Stimulated activated CD4-positive, alpha-beta T cell treated with anti-CD3 and anti-CD28 coated beads, Interleukin-12 subunit alpha, Interleukin-12 subunit beta, amount 100 ng/mL, for 24 hours (primary cell): ENCODE results near the gene LRRFIP2.
"Not testable (repeated sequence)": the region's sequence is repeated elsewhere in the genome, so short reads cannot be mapped to it uniquely, and the experiment has no call there.

Experiments used
- DNase-seq, 2 experiments: peaks; one replicate each; pipeline ENCODE4 v3.0.0-alpha.2; 2020; ENCODE audit warnings: low read depth in 2 of 2

Gene LRRFIP2

GRCh38 chr3:37067577-37067976 lies 106.8 kb downstream of the LRRFIP2 start:
- DNase-seq = no peak

DNA sequence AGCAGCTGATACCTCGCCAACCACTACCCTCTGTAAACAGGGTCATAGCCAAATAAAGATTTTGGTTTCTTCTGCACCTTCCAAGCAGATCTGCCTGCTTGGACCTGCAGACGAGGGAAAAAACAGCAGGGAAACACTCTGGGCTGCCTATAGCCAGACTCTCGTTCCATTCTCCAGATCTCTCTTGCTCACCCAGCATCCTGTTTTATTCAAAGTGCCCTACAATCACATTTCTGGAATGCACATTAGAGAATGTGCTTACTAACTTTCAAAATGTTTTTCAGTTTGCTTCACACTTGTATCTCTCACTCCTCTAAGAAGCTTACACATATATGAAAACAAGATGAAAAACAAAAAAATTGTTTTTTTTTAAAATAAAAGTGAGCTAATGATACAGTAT lies 109.6 kb downstream of the LRRFIP2 start:
- no peak for DNase-seq

- DNase-seq = no peak
Measured at GRCh38 chr3:37058117-37058516, 116.3 kb downstream of the LRRFIP2 start.

- no peak for DNase-seq
Measured at GRCh38 chr3:37056826-37057225, 117.6 kb downstream of the LRRFIP2 start.

DNA sequence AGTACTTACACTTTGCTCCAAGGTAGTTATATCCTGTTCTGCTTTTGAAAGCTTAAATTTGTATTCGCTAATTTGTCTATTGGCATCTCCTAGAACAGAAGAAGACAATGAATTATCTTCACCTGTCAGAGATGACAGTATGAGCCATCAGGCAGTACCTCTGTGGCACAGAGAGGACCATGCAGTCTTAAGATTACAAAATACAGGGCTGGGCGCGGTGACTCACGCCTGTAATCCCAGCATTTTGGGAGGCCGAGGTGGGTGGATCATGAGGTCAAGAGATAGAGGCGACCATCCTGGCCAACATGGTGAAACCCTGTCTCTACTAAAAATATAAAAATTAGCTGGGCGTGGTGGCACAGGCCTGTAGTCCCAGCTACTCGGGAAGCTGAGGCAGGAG lies 119.3 kb downstream of the LRRFIP2 start:
- not testable (repeated sequence) for DNase-seq

GRCh38 chr3:37054370-37054769 lies 120.0 kb downstream of the LRRFIP2 start:
- DNase-seq = no peak

- DNase-seq = no peak
Measured at GRCh38 chr3:37053753-37054152, 120.6 kb downstream of the LRRFIP2 start.

- DNase-seq = no peak
Measured at GRCh38 chr3:37053337-37053736, 121.0 kb downstream of the LRRFIP2 start.

- no peak for DNase-seq
Measured at GRCh38 chr3:37052860-37053259, 121.5 kb downstream of the LRRFIP2 start.

DNA sequence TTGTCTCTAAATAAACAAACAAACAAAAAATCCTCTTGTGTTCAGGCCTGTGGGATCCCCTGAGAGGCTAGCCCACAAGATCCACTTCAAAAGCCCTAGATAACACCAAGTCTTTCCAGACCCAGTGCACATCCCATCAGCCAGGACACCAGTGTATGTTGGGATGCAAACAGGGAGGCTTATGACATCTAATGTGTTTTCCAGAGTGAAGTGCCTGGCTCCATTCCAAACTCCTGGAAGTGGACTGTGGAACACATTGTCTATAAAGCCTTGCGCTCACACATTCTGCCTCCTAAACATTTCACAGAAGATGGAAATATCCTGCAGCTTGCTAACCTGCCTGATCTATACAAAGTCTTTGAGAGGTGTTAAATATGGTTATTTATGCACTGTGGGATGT lies 124.1 kb downstream of the LRRFIP2 start:
- DNase-seq = no peak

DNA sequence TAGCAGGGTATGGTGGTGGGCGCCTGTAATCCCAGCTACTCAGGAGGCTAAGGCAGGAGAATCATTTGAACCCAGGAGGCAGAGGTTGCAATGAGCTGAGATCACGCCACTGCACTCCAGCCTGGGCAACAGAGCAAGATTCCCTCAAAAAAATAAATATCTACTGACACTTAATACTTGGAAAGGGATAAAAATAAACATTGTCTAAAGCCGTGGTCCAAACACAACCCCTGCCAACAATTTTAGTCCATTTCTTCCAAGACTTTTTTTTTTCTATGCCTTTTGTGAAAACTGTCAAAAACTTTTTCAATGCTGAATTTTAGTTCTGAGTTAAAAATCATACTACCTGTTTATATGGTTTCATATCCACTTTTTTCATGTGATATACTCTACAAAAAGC lies 131.7 kb downstream of the LRRFIP2 start:
- not testable (repeated sequence) for DNase-seq

DNA sequence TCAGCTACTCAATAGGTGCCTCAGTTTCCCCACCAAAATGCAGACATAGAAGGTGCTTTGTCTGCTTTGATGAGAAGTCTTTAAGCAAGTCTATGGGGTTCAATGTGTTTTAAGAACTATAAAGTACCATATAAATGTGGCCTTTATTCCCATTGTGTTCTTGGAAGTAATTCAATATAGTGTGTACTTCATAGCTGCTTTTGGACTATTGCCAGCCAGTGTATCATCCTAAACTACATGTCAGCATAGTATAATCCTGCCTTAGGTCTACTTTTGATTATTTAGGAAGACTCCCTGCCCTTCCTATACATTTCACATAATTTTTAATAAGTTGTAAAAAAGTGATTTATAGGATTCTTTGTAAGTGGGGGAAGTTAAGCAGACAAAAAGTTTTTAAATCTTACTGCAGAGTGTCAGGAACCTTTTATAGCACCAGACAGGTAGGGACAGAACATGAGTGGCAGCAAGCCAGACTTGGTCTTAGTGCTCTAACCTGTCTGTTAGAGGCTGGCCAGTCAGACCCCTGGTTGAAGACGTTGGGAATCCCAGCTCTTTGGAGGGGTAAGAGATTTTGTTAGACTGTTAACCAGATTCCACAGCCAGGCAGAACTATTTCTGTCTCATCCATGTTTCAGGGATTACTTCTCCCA lies 132.7 kb downstream of the LRRFIP2 start:
- DNase-seq = no peak

DNA sequence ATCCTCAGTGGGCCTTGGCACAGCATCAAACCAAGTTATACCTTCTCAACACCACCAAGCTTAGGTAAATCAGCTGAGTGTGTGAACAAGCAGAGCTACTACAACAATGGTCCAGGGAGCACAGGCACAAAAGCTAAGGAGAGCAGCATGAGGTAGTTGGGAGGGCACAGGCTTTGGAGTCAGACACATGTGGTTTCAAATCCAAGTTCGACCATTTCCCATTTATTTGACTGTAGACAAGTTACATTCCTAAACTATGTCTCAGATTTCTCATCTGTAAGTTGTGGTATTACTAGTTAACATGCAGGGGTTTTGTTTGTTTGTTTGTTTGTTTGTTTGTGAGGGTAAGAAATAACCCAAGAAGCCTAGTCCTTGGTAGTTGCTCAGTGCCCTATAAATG lies 134.2 kb downstream of the LRRFIP2 start:
- DNase-seq = no peak

GRCh38 chr3:37039161-37039846 lies 135.1 kb downstream of the LRRFIP2 start:
- DNase-seq = no peak

- no peak for DNase-seq
Measured at GRCh38 chr3:37037352-37037751, 137.0 kb downstream of the LRRFIP2 start.

DNA sequence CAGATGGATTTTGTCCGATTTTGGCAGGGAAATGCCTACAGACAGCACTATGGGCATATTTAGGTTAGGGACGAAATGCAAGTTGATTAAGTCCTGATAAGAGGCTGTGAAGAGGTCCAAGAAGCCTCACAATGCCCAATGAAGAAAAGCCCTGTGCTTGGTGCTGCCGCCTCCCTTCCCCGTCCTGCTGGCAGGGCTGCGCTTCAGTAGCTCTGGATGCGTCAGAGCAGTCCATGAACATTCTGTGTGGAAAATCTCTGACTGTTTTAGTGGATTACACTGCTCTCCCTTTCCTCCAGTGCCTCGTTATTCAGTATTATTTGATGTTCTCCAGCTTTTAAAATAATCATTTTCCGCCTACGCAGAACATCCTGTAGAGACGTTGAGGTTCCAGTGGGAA lies 141.4 kb downstream of the LRRFIP2 start:
- DNase-seq = no peak

DNA sequence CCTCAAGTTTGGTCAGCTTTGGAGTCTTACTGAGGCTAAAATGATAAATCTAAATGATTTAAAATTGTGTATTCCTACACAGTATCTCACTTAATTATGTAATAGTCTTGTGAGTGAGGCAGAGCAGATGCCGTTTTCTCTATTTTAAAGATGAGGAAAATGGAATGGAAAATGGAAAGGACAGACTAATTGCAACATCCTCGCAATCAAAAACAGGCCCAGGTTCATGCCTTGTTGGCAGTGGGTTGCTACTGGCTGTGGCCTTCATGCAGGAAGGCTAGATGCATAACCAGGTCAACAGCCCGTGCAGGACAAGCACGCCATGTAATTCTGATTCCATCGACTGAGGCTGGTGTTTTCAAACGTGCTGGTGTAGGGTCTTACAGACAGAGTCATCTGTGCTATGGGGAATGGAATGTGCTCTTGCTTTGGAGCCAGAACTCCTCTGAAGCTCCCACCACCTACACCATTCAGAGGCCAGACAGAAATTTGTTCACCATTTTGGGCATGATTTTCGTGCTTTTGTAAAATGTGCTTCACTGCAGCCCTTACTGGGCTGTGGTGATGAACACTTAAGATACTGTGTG lies 143.2 kb downstream of the LRRFIP2 start:
- no peak for DNase-seq

DNA sequence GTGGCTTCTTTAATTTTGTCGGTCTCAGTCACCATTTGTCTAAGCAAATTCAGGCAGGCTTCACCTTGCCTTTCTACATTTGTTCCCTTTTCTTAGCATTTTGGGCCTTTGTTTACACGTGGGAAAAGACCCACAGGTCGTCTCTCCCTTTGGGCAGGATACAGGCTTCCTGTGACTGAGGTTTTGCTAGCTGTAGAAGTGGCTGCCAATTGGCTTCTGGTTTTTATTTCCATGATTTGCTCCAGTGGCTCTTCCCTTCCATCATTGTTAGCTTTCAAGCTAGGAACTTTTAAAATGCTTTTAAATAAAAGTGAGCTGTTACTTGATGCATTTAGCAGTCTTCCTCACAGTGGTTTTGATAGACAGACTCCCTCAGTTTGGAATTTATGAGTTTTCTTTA lies 143.8 kb downstream of the LRRFIP2 start:
- no peak for DNase-seq

DNA sequence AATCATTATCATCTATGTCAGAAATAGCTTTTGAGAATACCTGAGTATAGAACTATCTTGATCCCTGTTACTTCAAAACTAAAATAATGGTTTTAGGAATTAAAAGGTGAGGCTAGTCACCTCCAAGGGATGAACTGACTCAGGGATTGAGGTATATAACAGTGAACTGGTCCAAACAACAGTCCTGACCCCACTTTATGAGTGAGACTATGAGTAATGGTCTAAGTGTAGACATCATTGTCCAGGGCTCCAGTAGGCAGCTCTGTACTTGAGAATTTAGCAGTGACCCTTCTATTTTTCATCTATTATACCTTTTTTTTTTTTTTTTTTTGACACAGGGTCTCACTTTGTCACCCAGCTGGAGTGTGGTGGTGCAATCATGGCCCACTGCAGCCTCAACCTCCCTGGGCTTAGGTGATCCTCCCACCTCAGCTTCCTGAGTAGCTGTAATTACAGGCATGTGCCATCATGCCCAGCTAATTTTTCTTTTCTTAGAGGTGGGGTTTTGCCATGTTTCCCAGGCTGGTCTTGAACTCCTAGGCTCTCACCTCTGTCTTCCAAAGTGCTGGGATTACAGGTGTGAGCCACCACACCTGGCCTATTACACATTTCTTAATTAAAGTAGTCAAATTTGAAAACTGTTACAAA lies 144.7 kb downstream of the LRRFIP2 start:
- DNase-seq = no peak

DNA sequence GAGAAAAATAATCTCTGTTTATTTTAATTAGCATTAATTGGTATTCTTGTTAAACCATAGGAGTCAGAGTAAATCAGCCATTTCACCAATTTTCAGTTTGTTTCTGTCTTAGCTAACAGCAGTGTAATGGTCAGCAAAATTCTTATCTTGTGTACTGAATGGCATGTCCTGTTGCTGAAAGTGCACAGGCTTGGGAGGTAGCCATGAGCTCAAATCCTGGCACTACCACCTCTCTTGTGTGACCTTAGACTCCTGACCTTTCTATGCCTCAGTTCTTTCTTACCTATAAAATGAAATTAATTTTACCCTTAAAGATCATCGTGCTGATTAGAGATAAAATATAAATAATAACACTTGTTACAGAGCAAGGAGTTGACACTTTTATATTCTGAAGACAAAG lies 145.3 kb downstream of the LRRFIP2 start:
- no peak for DNase-seq

DNA sequence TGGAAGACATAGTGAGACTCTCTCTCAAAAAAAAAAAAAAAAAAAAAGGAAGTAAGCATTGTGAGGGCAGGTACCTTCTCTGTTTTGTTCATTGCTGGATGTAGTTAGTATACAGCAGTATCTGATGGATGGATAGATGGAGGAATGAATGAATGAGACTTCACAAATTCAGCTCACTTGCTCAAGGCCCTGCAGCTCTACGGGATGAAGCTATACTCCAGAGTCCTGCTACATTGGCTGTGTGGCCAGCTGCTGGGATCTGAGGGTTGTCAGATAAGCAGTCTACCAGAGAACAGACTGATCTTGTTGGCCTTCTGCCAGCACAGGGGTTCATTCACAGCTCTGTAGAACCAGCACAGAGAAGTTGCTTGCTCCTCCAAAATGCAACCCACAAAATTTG lies 146.1 kb downstream of the LRRFIP2 start:
- no peak for DNase-seq

DNA sequence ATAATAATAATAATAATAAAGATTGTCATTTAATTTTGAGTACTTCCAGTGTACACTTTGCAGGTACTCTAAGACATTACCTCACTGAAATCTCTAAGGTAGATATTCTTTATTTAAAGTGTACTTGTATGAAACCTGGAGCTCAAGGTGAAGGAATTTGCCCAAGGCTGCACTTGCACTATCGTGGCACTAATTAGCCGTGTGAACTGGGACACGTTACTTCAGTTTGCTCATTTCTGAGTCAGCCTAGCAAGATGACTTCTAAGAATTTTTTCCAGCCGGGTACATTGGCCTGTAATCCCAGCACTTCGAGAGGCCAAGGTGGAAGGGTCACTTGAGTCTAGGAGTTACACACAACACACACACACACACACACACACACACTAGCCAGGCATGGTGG lies 147.5 kb downstream of the LRRFIP2 start:
- DNase-seq = no peak
